H1 (cell line): ENCODE results near the gene ALG14. TPM values are rescaled to one million over a fixed set of nuclear protein-coding genes. Genes with fewer than 3 reads are reported as not detected.

ENCODE experiments used
- ASH2L ChIP-seq: fragments of 200-600, 300-600 bp; sonication (generic); IDR thresholded peaks from one replicate; pipeline ENCODE4 v1.7.1; 2017; ENCODE audit warnings: low read length
- BACH1 ChIP-seq: IDR thresholded peaks from 2 replicates; pipeline ENCODE4 v1.6.1; 2012; ENCODE audit warnings: low read length, improper control_type of control experiment
- CHD7 ChIP-seq: fragments of 300-600 bp; sonication (generic); IDR thresholded peaks from 2 replicates; pipeline ENCODE4 v1.7.1; 2012; ENCODE audit warnings: low read length, moderate library complexity, mild to moderate bottlenecking, inconsistent platforms; ENCODE audit not compliant: insufficient replicate concordance
- HDAC2 ChIP-seq, 2 experiments: fragments of 300-600 bp in 1 of 2; sonication (generic) in 1 of 2; IDR thresholded peaks; 2 replicates each; pipeline ENCODE4 v1.6.1; 2011 to 2012; ENCODE audit warnings: low read depth in 2 of 2, low read length in 2 of 2, mild to moderate bottlenecking in 2 of 2, moderate library complexity in 2 of 2, borderline replicate concordance in 1 of 2, inconsistent platforms in 1 of 2
- JUND ChIP-seq: IDR thresholded peaks from 2 replicates; pipeline ENCODE4 v1.6.1; 2011; ENCODE audit warnings: mild to moderate bottlenecking, improper control_type of control experiment, low read length
- KDM4A ChIP-seq: IDR thresholded peaks from one replicate; pipeline ENCODE4 v1.7.1; 2012; ENCODE audit warnings: low read depth, mild to moderate bottlenecking, moderate library complexity, low read length, inconsistent platforms; ENCODE audit not compliant: severe bottlenecking
- PHF8 ChIP-seq: fragments of 200-600 bp; sonication (generic); conservative IDR thresholded peaks from 2 replicates; pipeline ENCODE4 v1.7.1; 2012; ENCODE audit warnings: low read depth, mild to moderate bottlenecking, inconsistent platforms, low read length, moderate library complexity
- POLR2A ChIP-seq, 2 experiments: IDR thresholded peaks; 1 replicate in 1 of 2; 2 replicates in 1 of 2; pipeline ENCODE4 v1.6.1; 2011; ENCODE audit warnings: low read depth in 2 of 2, low read length in 2 of 2, mild to moderate bottlenecking in 2 of 2; ENCODE audit errors: control extremely low read depth in 1 of 2
- SIN3A ChIP-seq, 2 experiments: IDR thresholded peaks in 1 of 2; conservative IDR thresholded peaks in 1 of 2; 2 replicates each; pipeline ENCODE4 v1.6.1; 2011 to 2012; ENCODE audit warnings: low read length in 2 of 2, improper control_type of control experiment in 1 of 2, low read depth in 1 of 2, mild to moderate bottlenecking in 1 of 2
- TAF1 ChIP-seq: IDR thresholded peaks from 2 replicates; pipeline ENCODE4 v1.6.1; 2011; ENCODE audit warnings: mild to moderate bottlenecking, low read depth, low read length
- polyA plus RNA-seq, 7 experiments: library from polyadenylated mRNA; depleted of rRNA in 3 of 7; stranded (reverse) in 5 of 7; unstranded in 2 of 7; fragments of >200 nt in 5 of 7; fragments of 200-250 nt in 2 of 7; gene quantifications; 1 replicate in 5 of 7; 2 replicates in 1 of 7; 4 replicates in 1 of 7; pipeline versions ENCODE4 v1.2.1 to v1.2.3, GENCODE V29; 2011 to 2013; ENCODE audit warnings: missing spikeins in 2 of 7, mixed read lengths in 2 of 7
- total RNA-seq: library from RNA; stranded (reverse); fragmentation: NEBNext Ultra II Directional; extraction: Animal tissue kit (Norgen Biotek cat#: 25700); gene quantifications from 2 replicates; pipeline ENCODE4 v1.2.1, GENCODE V29; 2021
- TF ChIP-seq, protein P1 (sequence below): IDR thresholded peaks from 2 replicates; pipeline ENCODE4 v1.6.1; 2012; ENCODE audit warnings: inconsistent platforms

ALG14 gene
- total and polyA plus RNA-seq, 2 of the 8 experiments (the other 6 are each of a cell fraction or from before 2014, with no cell fraction given), result 0.95 to 1.3 TPM

- TF ChIP-seq HDAC2 (IDR thresholded peaks at IDR 0.05; ENCODE audit: borderline replicate concordance in 1 of 2, low read depth in 2 of 2, low read length in 2 of 2) (no peak), POLR2A (IDR thresholded peaks at IDR 0.05; ENCODE audit: control extremely low read depth in 1 of 2, low read depth in 2 of 2, low read length in 2 of 2) (no peak), KDM4A (no peak), SIN3A (conservative IDR thresholded peaks at IDR 0.05 in 1 of 2, IDR thresholded peaks at IDR 0.05 in 1 of 2; ENCODE audit: low read depth in 1 of 2, low read length in 2 of 2) (no peak), PHF8 (no peak), TAF1 (no peak), JUND (no peak), BACH1 (no peak), ASH2L (no peak), CHD7 (no peak)
- TF ChIP-seq, protein P1, sequence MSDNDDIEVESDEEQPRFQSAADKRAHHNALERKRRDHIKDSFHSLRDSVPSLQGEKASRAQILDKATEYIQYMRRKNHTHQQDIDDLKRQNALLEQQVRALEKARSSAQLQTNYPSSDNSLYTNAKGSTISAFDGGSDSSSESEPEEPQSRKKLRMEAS, result no peak
Measured at GRCh38 chr1:95023399-95024043, 49.2 kb downstream of the ALG14 start (continued).
